Measurements from ENCODE around the gene NR2C2. TPM values are rescaled to one million over a fixed set of nuclear protein-coding genes. Genes with fewer than 3 reads are reported as not detected.

The NR2C2 gene
- total RNA-seq, 1 donor from 2014 or later = 36.7 TPM

DNA sequence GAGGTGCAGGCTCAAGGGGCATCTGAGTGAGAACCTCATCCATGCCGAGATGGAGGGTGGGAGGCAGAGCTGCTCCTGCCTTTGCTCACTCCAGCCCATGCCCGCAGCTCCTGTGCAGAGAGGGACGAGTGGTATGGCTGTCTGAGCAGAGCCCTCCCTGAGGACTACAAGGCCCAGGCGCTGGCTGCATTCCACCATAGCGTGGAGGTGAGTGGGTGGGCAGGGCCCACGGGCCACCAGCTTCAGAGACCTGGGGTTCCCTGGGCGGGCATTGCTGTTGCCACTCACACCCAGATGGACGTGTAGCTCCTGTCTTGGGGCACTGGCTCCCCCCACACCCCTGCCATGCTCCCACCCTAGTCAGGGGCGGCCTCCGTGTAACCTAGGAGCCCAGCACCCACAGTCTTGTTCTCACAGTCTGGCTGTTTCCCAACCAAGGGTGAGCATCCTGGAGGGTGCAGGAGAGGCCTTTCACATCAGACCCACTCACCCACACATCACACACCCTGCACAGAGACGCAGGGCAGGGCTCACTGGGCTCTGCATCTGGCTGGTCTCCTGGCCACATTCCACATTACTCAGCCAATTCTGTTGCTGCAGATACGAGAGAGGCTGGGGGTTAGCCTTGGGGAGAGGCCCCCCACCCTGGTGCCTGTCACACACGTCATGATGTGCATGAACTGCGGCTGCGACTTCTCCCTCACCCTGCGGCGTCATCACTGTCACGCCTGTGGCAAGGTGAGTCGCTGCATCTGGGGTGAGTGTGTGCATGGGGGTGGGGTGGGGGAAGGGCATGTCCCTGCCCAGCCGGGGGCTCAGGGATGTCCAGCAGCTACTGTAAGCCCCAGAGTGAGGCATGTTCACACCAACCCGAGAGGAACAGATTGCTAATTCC, 25.3 kb upstream of the NR2C2 start:
- DNase-seq = no peak

GRCh38 chr3:14922863-14923262, 24.5 kb upstream of the NR2C2 start:
- no peak for DNase-seq

DNA sequence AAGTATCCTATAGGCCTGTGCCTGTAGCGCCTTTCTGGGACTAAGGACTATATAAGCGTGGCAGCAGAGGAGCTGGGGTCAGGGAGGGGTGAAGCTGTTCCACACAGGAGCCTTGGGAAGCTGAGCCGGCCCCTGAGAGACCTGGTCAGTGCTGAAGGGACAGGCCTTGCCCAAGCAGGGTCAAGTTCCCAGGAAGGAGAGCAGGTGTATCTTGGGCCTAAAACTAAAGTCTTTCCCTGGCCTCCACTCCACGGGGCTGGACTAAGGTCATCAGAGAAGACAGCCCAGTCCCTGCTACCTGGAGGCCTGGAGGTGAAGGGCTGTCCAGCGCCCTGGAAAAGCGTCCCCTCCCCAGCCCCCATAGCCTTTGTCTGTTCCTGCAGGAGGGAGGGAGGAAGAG, 23.9 kb upstream of the NR2C2 start:
- no peak for DNase-seq

DNA sequence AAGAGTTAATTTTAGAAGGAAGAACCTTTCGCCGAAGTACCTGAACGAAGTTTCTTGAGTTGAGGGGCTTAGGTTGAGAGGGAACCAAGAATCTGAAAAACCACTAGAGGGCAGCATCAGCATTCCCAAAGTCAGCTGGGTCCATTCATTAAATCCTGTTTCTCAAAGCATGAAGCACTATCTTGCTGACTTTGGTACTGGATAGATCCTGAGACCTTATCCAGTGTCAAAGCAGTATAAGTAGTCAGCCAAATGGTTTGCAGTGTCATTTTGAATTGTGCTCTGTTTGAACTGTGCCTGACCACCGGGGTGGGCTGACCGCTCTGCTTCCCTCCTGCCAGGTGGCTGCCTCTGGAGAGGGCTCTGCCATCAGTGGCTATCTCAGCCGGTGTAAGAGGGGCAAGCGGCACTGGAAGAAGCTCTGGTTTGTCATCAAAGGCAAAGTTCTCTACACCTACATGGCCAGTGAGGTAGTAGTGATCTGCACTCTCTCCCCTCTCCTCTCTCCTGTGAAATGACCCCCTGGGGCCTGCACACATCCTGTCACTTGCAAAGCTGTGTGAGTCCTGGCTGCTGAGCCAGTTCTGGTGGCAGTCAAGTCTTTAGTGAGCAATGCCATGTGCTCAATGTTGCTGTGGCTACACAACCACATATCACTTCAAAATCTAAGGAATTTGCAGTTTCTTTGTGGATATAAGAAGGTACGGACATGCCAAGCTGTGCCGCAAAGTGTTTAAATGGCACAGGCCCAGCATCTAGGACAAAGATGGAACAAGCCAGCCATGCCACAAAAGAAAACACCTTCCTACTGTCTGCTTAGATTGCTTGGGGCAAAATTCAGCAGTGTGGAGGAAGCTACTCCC, 21.4 kb upstream of the NR2C2 start:
- DNase-seq = peak; percentile 42

DNA sequence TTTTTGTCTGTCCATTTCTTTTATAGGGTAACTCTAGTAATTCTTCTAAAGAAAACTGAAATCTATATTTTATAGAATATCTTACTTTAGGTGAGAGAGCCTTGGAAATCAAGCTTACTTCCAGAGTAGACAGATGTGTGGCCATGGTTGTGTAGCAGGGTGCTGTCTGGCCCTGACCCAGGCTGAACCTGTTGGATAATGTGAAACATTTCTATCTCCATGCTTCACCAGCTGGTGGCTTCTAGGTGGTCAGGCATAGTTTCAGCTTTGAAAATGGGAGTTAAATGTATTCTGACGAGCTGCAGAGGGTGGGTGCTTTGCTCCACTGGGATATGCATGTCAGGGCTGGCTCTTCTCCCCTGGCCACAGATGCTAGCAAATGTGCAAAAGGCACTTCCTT, 20.8 kb upstream of the NR2C2 start:
- DNase-seq = no peak

- no peak for DNase-seq
These were observed 20.1 kb upstream of the NR2C2 start for GRCh38 chr3:14927308-14927707.

DNA sequence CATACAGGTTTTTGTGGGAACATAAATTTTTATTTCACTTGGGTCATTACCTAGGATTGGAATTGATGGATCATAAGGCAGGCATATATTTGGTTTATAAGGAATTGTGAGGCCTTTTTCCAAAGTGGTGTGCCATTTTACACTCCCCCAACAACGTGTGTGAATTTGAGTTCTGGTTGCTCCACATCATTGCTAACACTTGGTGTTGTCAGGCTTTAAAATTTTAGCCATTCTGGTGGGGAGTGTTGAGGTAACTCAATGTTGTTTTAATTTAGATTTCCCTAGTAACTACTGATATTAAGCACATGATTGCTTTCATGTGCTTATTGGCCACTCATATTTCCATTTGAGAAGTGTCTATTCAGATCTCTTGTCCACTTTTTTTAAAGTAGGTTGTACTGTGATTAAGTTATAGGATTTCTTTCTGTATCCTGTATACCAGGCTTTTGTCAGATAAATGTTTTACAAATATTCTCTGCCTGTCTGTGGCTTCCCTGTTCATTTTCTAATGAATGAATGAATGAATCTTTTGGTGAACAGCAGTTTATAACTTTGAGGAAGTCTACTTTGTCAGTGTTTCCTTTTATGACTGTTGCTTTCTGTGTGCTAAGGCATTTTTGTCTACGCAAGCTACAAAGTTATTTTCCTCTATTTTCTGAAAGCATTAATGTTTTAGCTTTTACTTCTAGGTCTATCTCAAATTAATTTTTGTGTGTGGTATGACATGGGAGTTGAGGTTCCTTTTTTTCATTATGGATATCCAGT, 17.9 kb upstream of the NR2C2 start:
- no peak for DNase-seq

DNA sequence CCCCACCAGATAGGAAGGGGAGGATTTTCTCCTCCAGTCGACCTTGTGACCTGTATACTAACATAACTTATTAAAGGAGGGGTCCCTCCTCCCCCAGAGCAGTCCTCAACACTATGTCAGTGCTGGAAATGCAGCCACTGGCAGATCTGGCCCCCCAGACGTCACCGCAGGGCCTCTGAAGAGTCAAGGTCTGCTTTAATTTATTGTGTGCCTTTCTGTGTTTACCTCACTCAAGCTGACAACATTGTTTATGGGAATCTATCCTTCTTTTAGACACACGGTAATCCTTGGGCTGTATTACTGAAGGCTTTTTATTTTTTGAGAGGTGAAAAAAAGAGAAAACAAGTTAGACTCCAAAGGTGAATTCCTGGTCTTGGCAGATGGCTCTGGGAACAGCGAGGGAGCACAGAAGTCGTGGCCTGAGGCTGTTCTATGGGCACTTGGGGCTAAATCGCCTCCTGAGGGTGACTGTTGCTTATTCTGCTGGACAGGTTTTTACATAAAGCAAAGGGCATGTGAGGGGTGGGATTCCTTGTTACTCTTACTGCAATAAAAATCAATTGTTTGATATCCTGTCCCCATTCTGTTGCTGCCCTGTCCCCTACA, 13.5 kb upstream of the NR2C2 start:
- DNase-seq = no peak

DNA sequence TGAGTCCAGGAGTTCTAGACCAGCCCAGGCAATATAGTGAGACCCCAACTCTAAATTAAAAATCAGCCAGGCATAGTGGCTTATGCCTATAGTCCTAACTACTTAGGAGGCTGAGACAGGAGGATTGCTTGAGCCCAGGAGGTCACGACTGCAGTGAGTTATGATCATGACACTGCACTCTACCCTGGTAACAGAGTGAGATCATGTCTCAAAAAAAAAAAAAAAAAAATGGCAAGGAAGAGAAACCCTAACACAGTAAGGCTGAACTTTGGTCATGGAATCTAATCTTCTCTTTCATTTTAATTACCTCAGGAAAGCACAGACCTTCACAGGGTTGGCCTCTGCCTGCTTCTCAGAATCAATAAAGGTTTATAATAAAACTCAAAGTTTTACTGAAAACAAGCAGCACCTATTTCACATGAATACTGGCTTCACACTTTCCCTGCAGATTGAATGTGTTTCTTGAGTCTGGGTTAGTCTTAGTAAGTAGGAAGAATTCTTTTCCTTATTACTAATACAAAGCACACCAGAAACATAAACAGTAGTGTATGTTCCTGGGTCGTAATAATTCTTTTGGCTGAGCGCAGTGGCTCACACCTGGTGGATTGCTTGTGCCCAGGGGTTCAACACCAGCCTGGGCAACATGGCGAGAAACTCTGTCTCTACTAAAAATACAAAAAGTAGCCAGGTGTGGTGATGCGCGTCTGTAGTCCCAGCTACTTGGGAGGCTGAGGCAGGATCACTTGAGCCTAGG, 11.6 kb upstream of the NR2C2 start:
- DNase-seq = no peak

DNA sequence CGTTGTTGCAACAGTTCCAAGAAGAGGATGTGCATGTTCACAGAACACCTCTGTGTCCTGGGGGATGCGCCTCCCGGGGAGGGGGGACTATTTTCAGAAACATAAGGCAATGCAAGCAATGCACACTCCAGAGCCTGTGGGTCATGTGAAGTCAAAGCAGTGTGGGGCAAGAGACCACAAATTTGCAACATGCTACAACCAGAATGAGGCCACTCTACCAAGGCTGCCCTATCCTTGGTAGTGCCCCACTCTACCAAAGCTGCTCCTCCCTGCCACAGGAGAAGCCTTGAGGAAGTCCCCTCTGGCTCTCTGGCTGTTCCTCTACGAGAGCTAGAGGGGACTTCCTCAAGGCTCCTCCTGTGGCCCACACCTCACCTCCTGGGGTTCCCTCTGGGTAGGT, 8.4 kb upstream of the NR2C2 start:
- DNase-seq = no peak

- no peak for DNase-seq
These were observed 5.5 kb upstream of the NR2C2 start for GRCh38 chr3:14941871-14942270.

- no peak for DNase-seq
These were observed 4.3 kb upstream of the NR2C2 start for GRCh38 chr3:14943042-14943441.

GRCh38 chr3:14946236-14946635, 1.1 kb upstream of the NR2C2 start:
- DNase-seq = no peak

DNA sequence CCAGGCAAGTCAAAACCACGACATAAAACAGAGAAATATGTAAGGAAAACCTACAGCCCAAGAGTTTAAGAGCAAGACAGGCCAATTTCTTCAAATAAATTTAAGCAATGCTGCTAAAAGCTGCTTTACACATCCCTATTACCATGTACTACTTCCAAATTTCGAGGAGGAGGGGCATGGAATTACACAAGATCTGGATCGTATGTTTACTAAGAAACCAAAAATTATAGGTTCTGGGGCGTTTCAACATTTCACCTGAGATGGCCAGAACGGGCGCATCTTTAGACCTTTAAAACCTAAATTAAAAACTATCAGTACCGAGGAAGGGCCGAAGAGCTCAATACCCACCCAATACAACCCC, 664 bp upstream of the NR2C2 start:
- DNase-seq = no peak

GRCh38 chr3:14947886-14948608, 664 bp downstream of the NR2C2 start:
- peak; percentile 95 for DNase-seq

DNA sequence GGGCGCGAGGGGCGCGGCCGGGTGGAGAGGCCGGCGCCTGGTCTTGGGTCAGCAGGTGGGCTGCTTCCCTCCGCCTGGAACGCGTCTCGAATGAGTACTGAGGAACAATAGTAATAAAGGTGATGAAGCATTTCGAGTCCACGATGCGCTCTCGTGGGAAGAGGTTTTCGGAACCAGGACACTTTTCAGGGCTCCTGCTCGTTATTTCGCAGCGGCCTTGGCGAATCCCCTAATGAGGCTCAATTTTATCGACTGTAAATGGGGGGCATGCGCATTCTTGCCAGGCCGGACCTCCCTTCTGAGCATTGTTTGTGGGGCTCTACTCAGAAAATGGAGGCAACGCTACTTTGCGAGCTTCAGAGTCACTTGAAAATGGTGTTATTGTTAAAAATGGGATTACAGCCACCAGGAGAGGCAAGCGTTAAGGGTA, 1.2 kb downstream of the NR2C2 start:
- no peak for DNase-seq

DNA sequence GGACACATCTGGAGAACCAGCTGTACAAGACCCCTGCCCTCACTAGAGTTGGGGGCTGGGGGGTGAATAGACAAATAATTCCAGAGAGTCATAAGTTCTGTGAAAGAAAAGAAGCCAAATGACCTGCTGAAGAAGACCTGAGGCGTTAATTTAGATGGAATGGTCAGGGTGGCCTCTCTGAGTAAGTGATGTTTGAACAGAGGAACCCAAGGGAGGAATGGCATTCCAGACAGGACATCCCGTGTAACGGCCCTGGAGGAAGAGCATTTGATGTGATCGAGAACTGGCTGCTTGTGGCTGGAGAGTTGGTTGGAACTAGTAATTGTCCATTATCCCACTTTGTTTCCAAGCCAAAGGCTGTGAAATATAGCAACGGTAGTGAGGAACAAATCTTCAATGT, 1.7 kb downstream of the NR2C2 start:
- no peak for DNase-seq

GRCh38 chr3:14950274-14950673, 2.9 kb downstream of the NR2C2 start:
- DNase-seq = no peak

DNA sequence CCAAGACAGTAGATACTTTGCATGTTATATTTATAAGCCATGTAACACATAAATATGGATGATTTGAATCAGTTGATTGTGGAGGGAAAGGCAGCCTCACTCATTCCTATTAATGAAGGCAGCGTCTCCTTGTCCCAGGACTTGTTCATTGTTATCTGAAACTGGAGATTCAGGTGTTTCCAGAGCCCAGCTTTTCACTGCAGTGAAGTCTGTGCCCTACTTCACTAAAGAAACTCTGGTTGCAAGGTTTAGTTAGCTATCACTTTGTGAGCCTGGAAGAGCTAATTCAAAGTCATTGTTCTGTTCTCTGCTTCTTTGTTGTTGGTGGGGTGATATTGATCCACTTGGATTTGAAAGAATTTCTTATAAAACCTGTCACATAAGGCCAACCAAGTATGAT, 9.8 kb downstream of the NR2C2 start:
- DNase-seq = no peak

- DNase-seq = no peak
These were observed 10.5 kb downstream of the NR2C2 start for GRCh38 chr3:14957925-14958324.

All from skin of body (tissue), 2 donors.